GM23338 (cell line): ENCODE data around the gene MYOM1. TPM values are rescaled to one million over a fixed set of nuclear protein-coding genes. Genes with fewer than 3 reads are reported as not detected.

Source experiments
- ATAC-seq: fragments of 200-7000 bp; cut with Tn5 transposase; 3 replicates; pipeline ENCODE4 v1.9.1; 2020
- DNase-seq: peaks from one replicate; pipeline ENCODE4 v3.0.0-alpha.2; 2015; ENCODE audit warnings: low spot score
- H2AFZ ChIP-seq: fragments of 200-600 bp; sonication (generic); 2 replicates; pipeline ENCODE4 v1.8.0; 2016; ENCODE audit warnings: antibody characterized with exemption, mild to moderate bottlenecking, moderate library complexity
- H3F3A ChIP-seq: fragments of 200-600 bp; sonication (generic); replicated peaks from 2 replicates; pipeline ENCODE4 v1.8.0; 2017; ENCODE audit warnings: antibody characterized with exemption, mixed run types, low read depth
- H3K27ac ChIP-seq: fragments of 200-600 bp; sonication (generic); 2 replicates; pipeline ENCODE4 v1.6.1; 2016; ENCODE audit warnings: low read depth
- H3K27me3 ChIP-seq: fragments of 200-600 bp; sonication (generic); 2 replicates; pipeline ENCODE4 v1.8.0; 2016; ENCODE audit warnings: mild to moderate bottlenecking, mixed run types, moderate library complexity; ENCODE audit not compliant: insufficient read depth
- H3K36me3 ChIP-seq: fragments of 200-600 bp; sonication (generic); 2 replicates; pipeline ENCODE4 v1.8.0; 2016; ENCODE audit warnings: mild to moderate bottlenecking; ENCODE audit not compliant: insufficient read depth
- H3K4me1 ChIP-seq: fragments of 200-600 bp; sonication (generic); 2 replicates; pipeline ENCODE4 v1.8.0; 2016; ENCODE audit warnings: mild to moderate bottlenecking, moderate library complexity; ENCODE audit not compliant: insufficient read depth
- H3K4me2 ChIP-seq: fragments of 200-600 bp; sonication (generic); 2 replicates; pipeline ENCODE4 v1.7.1; 2017; ENCODE audit warnings: mixed run types
- H3K4me3 ChIP-seq: fragments of 200-600 bp; sonication (generic); 2 replicates; pipeline ENCODE4 v1.6.1; 2016; ENCODE audit warnings: mixed run types
- H3K79me2 ChIP-seq: fragments of 200-600 bp; sonication (generic); replicated peaks from 2 replicates; pipeline ENCODE4 v1.8.0; 2017; ENCODE audit warnings: mild to moderate bottlenecking; ENCODE audit not compliant: insufficient read depth
- H3K9me2 ChIP-seq: fragments of 200-600 bp; sonication (generic); 2 replicates; pipeline ENCODE4 v1.8.0; 2017; ENCODE audit not compliant: insufficient read depth
- H4K20me1 ChIP-seq: fragments of 200-600 bp; sonication (generic); replicated peaks from 2 replicates; pipeline ENCODE4 v1.8.0; 2017; ENCODE audit warnings: mild to moderate bottlenecking; ENCODE audit not compliant: insufficient read depth
- H3K27ac Mint-ChIP-seq: 2 replicates; pipeline ENCODE4 v1.8.0; 2020; ENCODE audit warnings: inconsistent platforms, mild to moderate bottlenecking, moderate library complexity, mixed read lengths
- H3K27me3 Mint-ChIP-seq: 3 replicates; pipeline ENCODE4 v1.8.0; 2022; ENCODE audit warnings: low read depth, mild to moderate bottlenecking, moderate library complexity, mixed read lengths, inconsistent platforms; ENCODE audit not compliant: insufficient read depth, poor library complexity
- H3K36me3 Mint-ChIP-seq: 3 replicates; pipeline ENCODE4 v1.8.0; 2021; ENCODE audit warnings: low read depth, mild to moderate bottlenecking, inconsistent platforms, moderate library complexity, mixed read lengths
- H3K4me1 Mint-ChIP-seq: 3 replicates; pipeline ENCODE4 v1.8.0; 2020; ENCODE audit warnings: mild to moderate bottlenecking, inconsistent platforms, mixed read lengths
- H3K4me3 Mint-ChIP-seq: 3 replicates; pipeline ENCODE4 v1.8.0; 2021; ENCODE audit warnings: moderate library complexity, mild to moderate bottlenecking, inconsistent platforms, mixed read lengths
- H3K9me3 Mint-ChIP-seq: 3 replicates; pipeline ENCODE4 v1.8.0; 2020; ENCODE audit warnings: moderate library complexity, mild to moderate bottlenecking, inconsistent platforms, mixed read lengths
- JUNB ChIP-seq: IDR thresholded peaks from one replicate; pipeline ENCODE4 v1.6.1; 2016; ENCODE audit warnings: antibody characterized with exemption; ENCODE audit not compliant: unreplicated experiment
- NANOG ChIP-seq: IDR thresholded peaks from 2 replicates; pipeline ENCODE4 v1.6.1; 2016; ENCODE audit warnings: antibody characterized with exemption, borderline replicate concordance
- POLR2AphosphoS5 ChIP-seq: IDR thresholded peaks from 2 replicates; pipeline ENCODE4 v1.6.1; 2016; ENCODE audit warnings: antibody characterized with exemption, low read depth
- STAT1 ChIP-seq: IDR thresholded peaks from one replicate; pipeline ENCODE4 v1.6.1; 2016; ENCODE audit warnings: antibody characterized with exemption; ENCODE audit not compliant: unreplicated experiment
- ZNF114 ChIP-seq: fragments of 250-450 bp; sonication (Bioruptor Pico); IDR thresholded peaks from 2 replicates; pipeline ENCODE4 v1.5.0; 2020; ENCODE audit warnings: mild to moderate bottlenecking, moderate library complexity
- ZNF331 ChIP-seq: fragments of 250-450 bp; sonication (Bioruptor Pico); IDR thresholded peaks from 2 replicates; pipeline ENCODE4 v1.5.0; 2020; ENCODE audit warnings: low read depth, mild to moderate bottlenecking, moderate library complexity
- polyA plus RNA-seq: library from polyadenylated mRNA; unstranded; fragments of >200 nt; fragmentation: Nextera tagmentation; extraction: Ambion mirVana; gene quantifications from 2 replicates; pipeline ENCODE4 v1.2.1, GENCODE V29; 2016
- total RNA-seq: library from RNA; depleted of rRNA; stranded (reverse); fragments of >200 nt; shearing (Covaris generic); gene quantifications from 2 replicates; pipeline ENCODE4 v1.2.3, GENCODE V29; 2014
- TF ChIP-seq, protein P1 (sequence below): IDR thresholded peaks from 2 replicates; pipeline ENCODE4 v1.6.1; 2016; ENCODE audit warnings: antibody characterized with exemption
- TF ChIP-seq, protein P2 (sequence below): IDR thresholded peaks from one replicate; pipeline ENCODE4 v1.6.1; 2018; ENCODE audit warnings: antibody characterized with exemption; ENCODE audit not compliant: unreplicated experiment
- TF ChIP-seq, protein P3 (sequence below): fragments of 250-450 bp; sonication (Bioruptor Pico); IDR thresholded peaks from 2 replicates; pipeline ENCODE4 v1.5.0; 2020; ENCODE audit warnings: mild to moderate bottlenecking, moderate library complexity

MYOM1 gene
- total and polyA plus RNA-seq, 2 experiments from 2014 or later: 0.27 to 0.38 TPM

DNA sequence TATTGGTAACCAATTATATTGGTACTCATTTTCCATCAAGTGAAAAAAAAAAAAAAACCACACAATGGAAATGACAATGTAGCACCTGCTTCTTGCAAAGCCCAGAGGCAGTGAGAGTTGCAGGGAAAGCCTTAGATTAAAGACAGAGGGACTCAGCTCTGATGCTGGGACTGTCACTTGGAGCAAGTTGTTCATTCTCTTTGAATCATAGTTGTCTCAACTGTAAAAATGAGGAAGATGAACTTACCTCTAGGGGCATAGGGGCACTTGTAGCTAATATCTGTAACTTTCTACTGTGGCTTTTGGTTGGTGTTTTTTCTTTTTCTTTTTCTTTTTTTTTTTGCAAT, 125.5 kb downstream of the MYOM1 start (continued):
- TF ChIP-seq ZNF114 (CRISPR knock-in tag) (no peak), NANOG (no peak), JUNB (no peak)

DNA sequence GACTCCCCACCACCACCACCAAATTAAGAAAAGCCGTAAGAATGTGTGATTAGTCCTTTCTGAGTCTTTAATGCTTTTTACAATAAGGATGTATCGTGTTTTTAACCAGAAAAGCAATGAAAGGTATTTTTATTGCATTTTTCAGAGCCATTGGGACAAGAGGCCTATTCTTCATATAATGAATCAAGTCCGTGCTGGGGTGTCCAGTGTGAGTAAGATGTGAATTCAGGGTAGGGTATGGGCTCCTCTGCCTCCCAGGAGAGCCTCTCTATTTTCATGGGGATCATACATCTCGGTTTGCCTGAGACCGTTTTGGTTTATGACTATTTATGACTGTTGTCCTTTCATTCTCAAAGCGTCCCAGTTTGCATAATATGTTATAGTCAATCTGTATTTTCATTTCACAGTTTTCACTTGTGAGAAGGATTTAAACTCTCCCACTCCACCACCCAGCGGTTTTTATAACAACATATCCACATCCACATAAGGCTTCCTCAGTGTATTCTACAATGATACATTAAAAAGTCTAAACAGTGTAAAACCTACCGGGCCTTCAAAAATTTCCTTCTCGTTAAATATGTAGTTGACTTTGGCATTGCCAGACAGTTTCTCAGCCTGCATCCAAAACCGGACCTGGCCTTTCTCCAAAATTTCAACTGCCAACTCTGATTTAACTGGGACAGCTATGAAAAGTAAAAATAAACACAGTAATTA, 126.0 kb downstream of the MYOM1 start:
- no peak overlapping the region for H3K27ac Mint-ChIP-seq
- ATAC-seq (no peak), DNase-seq (no peak)
- H3K27me3 ChIP-seq: no peaks in the 10 kb centered on the region
- H3K4me2 ChIP-seq: no peak overlapping the region
- H4K20me1 ChIP-seq: no peaks in the 10 kb centered on the region
- H3K4me3 Mint-ChIP-seq: no peak overlapping the region
- H3K27ac ChIP-seq: no peak overlapping the region
- peaks cover 14% of the 10 kb centered on the region for H3K4me1 Mint-ChIP-seq
- TF ChIP-seq, protein P1, sequence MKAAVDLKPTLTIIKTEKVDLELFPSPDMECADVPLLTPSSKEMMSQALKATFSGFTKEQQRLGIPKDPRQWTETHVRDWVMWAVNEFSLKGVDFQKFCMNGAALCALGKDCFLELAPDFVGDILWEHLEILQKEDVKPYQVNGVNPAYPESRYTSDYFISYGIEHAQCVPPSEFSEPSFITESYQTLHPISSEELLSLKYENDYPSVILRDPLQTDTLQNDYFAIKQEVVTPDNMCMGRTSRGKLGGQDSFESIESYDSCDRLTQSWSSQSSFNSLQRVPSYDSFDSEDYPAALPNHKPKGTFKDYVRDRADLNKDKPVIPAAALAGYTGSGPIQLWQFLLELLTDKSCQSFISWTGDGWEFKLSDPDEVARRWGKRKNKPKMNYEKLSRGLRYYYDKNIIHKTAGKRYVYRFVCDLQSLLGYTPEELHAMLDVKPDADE: no peak
- TF ChIP-seq STAT1: no peak
- no peak for TF ChIP-seq ZNF114 (CRISPR knock-in tag)
- H3K9me2 ChIP-seq: no peaks in the 10 kb centered on the region
- H2AFZ ChIP-seq: no peak overlapping the region
- H3F3A ChIP-seq: no peaks in the 10 kb centered on the region
- H3K4me1 ChIP-seq: no peaks in the 10 kb centered on the region
- H3K27me3 Mint-ChIP-seq: no peaks in the 10 kb centered on the region
- H3K4me3 ChIP-seq: no peak overlapping the region
- no peaks in the 10 kb centered on the region for H3K9me3 Mint-ChIP-seq
- H3K36me3 Mint-ChIP-seq: no peaks in the 10 kb centered on the region
- H3K36me3 ChIP-seq: no peaks in the 10 kb centered on the region
- H3K79me2 ChIP-seq: no peaks in the 10 kb centered on the region

DNA sequence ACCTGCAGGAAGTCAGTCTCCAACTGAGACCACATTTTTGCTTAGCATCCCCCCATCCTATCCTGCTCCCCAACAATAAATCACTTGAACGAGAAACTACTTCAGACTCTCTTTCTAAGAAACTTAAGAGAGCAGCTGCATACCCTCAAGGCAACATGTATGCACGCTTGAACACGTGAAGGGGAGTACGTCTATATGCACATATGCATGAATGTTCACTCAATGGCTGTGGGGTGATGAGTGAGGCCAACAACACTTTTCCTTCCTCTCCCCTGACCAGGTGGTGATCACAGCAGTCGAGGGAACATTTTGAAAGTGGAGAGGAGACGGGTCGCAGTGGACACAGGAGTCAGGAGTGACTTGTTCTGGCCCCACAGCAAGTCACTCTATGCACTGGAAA, 127.0 kb downstream of the MYOM1 start:
- peak; percentile 21 for DNase-seq
- TF ChIP-seq POLR2AphosphoS5 (no peak), ZNF331 (CRISPR knock-in tag) (no peak), NANOG (no peak), STAT1 (no peak)
- TF ChIP-seq, protein P2, sequence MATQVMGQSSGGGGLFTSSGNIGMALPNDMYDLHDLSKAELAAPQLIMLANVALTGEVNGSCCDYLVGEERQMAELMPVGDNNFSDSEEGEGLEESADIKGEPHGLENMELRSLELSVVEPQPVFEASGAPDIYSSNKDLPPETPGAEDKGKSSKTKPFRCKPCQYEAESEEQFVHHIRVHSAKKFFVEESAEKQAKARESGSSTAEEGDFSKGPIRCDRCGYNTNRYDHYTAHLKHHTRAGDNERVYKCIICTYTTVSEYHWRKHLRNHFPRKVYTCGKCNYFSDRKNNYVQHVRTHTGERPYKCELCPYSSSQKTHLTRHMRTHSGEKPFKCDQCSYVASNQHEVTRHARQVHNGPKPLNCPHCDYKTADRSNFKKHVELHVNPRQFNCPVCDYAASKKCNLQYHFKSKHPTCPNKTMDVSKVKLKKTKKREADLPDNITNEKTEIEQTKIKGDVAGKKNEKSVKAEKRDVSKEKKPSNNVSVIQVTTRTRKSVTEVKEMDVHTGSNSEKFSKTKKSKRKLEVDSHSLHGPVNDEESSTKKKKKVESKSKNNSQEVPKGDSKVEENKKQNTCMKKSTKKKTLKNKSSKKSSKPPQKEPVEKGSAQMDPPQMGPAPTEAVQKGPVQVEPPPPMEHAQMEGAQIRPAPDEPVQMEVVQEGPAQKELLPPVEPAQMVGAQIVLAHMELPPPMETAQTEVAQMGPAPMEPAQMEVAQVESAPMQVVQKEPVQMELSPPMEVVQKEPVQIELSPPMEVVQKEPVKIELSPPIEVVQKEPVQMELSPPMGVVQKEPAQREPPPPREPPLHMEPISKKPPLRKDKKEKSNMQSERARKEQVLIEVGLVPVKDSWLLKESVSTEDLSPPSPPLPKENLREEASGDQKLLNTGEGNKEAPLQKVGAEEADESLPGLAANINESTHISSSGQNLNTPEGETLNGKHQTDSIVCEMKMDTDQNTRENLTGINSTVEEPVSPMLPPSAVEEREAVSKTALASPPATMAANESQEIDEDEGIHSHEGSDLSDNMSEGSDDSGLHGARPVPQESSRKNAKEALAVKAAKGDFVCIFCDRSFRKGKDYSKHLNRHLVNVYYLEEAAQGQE: no peak
- TF ChIP-seq, protein P3, sequence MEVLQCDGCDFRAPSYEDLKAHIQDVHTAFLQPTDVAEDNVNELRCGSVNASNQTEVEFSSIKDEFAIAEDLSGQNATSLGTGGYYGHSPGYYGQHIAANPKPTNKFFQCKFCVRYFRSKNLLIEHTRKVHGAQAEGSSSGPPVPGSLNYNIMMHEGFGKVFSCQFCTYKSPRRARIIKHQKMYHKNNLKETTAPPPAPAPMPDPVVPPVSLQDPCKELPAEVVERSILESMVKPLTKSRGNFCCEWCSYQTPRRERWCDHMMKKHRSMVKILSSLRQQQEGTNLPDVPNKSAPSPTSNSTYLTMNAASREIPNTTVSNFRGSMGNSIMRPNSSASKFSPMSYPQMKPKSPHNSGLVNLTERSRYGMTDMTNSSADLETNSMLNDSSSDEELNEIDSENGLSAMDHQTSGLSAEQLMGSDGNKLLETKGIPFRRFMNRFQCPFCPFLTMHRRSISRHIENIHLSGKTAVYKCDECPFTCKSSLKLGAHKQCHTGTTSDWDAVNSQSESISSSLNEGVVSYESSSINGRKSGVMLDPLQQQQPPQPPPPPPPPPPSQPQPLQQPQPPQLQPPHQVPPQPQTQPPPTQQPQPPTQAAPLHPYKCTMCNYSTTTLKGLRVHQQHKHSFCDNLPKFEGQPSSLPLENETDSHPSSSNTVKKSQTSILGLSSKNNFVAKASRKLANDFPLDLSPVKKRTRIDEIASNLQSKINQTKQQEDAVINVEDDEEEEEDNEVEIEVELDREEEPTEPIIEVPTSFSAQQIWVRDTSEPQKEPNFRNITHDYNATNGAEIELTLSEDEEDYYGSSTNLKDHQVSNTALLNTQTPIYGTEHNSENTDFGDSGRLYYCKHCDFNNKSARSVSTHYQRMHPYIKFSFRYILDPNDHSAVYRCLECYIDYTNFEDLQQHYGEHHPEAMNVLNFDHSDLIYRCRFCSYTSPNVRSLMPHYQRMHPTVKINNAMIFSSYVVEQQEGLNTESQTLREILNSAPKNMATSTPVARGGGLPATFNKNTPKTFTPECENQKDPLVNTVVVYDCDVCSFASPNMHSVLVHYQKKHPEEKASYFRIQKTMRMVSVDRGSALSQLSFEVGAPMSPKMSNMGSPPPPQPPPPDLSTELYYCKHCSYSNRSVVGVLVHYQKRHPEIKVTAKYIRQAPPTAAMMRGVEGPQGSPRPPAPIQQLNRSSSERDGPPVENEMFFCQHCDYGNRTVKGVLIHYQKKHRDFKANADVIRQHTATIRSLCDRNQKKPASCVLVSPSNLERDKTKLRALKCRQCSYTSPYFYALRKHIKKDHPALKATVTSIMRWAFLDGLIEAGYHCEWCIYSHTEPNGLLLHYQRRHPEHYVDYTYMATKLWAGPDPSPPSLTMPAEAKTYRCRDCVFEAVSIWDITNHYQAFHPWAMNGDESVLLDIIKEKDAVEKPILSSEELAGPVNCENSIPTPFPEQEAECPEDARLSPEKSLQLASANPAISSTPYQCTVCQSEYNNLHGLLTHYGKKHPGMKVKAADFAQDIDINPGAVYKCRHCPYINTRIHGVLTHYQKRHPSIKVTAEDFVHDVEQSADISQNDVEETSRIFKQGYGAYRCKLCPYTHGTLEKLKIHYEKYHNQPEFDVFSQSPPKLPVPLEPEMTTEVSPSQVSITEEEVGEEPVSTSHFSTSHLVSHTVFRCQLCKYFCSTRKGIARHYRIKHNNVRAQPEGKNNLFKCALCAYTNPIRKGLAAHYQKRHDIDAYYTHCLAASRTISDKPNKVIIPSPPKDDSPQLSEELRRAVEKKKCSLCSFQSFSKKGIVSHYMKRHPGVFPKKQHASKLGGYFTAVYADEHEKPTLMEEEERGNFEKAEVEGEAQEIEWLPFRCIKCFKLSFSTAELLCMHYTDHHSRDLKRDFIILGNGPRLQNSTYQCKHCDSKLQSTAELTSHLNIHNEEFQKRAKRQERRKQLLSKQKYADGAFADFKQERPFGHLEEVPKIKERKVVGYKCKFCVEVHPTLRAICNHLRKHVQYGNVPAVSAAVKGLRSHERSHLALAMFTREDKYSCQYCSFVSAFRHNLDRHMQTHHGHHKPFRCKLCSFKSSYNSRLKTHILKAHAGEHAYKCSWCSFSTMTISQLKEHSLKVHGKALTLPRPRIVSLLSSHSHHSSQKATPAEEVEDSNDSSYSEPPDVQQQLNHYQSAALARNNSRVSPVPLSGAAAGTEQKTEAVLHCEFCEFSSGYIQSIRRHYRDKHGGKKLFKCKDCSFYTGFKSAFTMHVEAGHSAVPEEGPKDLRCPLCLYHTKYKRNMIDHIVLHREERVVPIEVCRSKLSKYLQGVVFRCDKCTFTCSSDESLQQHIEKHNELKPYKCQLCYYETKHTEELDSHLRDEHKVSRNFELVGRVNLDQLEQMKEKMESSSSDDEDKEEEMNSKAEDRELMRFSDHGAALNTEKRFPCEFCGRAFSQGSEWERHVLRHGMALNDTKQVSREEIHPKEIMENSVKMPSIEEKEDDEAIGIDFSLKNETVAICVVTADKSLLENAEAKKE: no peak

More for the DNA sequence above, 127.0 kb downstream of the MYOM1 start:
- H3K9me3 Mint-ChIP-seq: no peaks in the 10 kb centered on the region
- 0 out of 2 replicates have a peak overlapping the region, but pooled peaks have one; percentile 24 for H3K27ac Mint-ChIP-seq
- H3K27ac ChIP-seq: no peak overlapping the region
- no peaks in the 10 kb centered on the region for H3K9me2 ChIP-seq
- no peaks in the 10 kb centered on the region for H3K36me3 Mint-ChIP-seq
- H3K27me3 ChIP-seq: no peaks in the 10 kb centered on the region
- no peak overlapping the region for H3K4me3 ChIP-seq
- no peak overlapping the region for H3K4me2 ChIP-seq
- peaks cover 3% of the 10 kb centered on the region; the same call in 1 of the 2 replicates for H3K4me1 ChIP-seq
- peak; percentile 39; the same call in 1 of the 3 replicates for ATAC-seq
- H2AFZ ChIP-seq: no peak overlapping the region
- no peaks in the 10 kb centered on the region for H3F3A ChIP-seq
- no peaks in the 10 kb centered on the region for H3K36me3 ChIP-seq
- H3K4me3 Mint-ChIP-seq: no peak overlapping the region
- H3K4me1 Mint-ChIP-seq: peaks cover 24% of the 10 kb centered on the region
- no peaks in the 10 kb centered on the region for H3K27me3 Mint-ChIP-seq
- H3K79me2 ChIP-seq: no peaks in the 10 kb centered on the region
- no peaks in the 10 kb centered on the region for H4K20me1 ChIP-seq
